Stimulated activated CD4-positive, alpha-beta T cell treated with anti-CD3 and anti-CD28 coated beads, TNF-alpha, amount 100 ng/mL, for 24 hours (primary cell): ENCODE measurements around the gene LMF2.
A peak's percentile ranks its signal among the peaks of the same experiment; 100 is the strongest.
"Not testable (repeated sequence)": the region's sequence is repeated elsewhere in the genome, so short reads cannot be mapped to it uniquely, and the experiment has no call there.

ENCODE experiments used
- DNase-seq, 3 experiments: peaks; one replicate each; pipeline ENCODE4 v3.0.0-alpha.2; 2020; ENCODE audit warnings: low read depth in 3 of 3

Gene LMF2

DNA sequence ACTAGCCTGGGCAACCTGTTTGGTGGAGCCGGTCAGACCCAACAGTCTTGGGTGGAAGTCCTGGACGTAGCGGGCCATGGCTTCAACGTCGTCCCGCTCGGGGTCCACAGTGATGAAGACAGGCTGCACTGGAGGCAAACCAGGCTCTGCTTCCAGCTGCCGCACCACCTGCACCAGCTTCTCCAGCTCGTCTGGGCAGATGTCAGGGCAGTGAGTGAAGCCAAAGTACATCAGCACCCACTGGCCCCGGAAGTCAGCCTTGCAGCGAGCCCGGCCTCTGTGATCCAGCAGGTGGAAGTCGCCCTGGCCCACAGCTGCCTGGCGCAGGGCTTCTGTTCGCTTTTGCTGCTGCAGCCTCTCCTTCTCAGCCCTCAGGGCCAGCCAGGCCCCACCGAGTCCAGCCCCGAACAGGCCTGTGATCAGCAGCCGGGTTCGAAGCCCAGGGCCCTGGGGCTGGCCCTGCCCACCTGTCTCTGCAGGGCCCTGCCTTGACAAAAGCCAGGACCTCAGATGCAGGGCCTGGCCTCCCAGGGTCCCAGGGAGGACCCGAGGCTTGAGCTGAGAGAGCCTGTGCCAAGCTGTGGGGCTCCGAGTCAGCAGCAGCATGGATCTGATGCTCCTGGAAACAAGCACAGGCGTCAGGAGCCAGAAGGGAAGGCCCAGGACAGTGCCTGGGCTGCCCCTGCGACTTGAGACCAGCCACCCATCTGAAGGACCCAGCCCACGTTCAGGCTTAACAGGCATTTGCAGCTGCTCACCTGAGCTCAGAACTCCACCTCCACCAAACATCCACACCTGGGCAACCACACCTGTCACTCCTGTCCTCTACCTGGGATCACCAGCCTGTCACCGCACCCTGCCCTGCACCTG is 16.5 kb upstream of the LMF2 start:
- no peak for DNase-seq

DNA sequence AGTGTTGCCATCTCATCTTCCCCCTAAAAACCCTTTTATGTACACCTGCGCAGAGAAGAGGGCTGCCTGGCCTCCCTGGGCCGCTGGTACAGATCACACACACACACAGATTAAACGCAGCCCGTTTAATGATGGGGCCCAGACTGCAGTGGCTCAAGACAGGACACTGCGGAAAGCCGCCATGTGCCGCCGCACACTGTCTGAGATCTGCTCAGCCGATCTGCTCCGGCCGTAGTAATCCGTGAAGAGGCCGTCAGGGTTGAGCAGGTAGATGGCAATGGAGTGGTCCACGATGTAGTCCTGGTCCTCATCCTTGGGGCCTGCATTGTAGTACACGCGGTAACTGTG is 15.9 kb upstream of the LMF2 start:
- DNase-seq = no peak

DNA sequence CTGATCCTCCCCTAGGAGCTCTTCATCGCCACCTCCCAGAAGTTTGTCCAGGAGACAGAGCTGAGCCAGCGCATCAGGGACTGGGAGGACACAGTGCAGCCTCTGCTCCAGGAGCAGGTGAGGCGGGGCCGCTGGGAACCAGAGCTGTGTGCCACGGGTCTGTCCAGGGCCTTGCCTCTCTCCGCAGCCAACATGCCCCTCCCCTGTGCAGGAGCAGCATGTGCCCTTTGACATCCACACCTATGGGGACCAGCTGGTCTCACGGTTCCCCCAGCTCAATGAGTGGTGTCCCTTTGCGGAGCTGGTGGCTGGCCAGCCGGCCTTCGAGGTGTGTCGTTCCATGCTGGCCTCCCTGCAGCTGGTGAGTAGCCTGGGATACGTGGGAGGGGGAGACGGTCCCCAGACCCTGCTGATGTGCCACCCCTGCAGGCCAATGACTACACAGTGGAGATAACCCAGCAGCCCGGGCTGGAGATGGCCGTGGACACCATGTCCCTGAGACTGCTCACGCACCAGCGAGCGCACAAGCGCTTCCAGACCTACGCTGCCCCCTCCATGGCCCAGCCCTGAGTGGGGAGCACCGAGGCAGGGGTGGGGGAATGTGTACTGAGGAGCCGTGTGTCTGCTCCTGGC is 15.4 kb upstream of the LMF2 start:
- no peak for DNase-seq

DNA sequence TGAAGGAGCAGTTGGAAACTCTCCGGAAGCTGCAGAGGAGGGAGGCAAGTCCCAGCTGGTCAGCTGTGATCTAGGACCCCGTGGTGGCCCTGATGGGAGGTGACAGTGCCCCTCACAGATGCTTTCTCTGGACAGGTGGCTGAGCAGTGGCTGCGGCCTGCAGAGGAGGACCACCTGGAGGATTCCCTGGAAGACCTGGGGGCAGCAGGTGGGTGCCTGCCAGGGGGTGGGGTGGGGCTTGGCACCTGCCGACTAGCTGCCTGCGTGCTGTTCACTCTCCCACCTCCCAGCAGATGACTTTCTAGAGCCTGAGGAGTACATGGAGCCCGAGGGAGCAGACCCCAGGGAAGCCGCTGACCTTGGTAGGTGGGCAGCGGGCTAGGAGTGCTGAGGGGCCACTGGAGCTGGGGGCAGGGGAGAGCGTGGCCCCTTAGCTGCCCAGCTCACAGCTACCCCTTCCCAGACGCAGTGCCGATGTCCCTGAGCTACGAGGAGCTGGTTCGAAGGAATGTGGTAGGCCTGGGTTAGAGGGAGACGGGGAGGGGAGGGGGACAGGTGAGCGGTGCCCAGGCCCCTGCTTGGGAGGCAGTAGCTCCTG is 14.8 kb upstream of the LMF2 start:
- DNase-seq = no peak

DNA sequence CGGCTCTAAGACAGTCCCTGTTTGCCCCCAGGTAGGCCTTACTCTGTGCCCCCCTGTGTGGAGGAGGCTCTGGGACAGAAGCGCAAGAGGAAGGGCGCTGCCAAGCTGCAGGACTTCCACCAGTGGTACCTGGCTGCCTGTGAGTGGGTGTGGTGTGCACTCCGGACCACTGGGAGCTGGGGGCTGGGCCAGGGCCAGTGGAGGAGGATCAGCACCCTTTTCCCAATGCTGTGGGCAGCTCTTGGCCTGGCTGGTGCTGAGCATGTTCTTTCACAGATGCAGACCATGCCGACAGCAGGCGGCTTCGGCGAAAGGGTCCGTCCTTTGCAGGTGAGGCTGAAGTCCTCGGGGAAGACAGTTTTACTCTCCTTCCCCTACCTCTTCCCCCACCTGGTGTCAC is 14.2 kb upstream of the LMF2 start:
- no peak for DNase-seq

DNA sequence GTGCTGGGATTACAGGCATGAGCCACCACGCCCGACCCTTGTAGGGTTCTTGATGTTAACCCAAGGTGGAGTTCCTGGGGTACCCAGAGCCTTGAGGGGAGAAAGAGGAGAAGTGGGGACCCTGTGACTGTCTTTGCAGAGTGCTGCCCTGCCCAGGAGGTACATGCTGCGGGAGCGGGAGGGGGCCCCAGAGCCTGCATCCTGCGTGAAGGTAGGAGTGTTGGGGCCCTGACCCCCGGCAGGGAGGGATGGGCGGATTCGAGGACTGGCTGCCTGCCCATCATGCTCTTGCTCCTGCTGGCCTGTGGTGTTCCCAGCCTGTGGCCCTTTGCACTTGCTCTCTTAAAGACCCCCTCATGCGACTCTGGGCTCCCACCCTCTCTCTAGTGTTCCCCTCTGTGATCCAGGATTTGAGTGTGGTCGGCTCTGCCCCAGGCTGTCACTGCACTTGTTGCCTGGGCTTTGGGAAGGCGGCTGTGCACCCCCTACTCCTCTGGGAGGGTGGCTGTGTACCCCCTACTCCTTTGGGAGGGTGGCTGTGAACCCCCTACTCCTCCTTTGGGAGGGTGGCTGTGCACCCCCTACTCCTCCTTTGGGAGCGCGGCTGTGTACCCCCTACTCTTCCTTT is 13.4 kb upstream of the LMF2 start:
- no peak for DNase-seq

DNA sequence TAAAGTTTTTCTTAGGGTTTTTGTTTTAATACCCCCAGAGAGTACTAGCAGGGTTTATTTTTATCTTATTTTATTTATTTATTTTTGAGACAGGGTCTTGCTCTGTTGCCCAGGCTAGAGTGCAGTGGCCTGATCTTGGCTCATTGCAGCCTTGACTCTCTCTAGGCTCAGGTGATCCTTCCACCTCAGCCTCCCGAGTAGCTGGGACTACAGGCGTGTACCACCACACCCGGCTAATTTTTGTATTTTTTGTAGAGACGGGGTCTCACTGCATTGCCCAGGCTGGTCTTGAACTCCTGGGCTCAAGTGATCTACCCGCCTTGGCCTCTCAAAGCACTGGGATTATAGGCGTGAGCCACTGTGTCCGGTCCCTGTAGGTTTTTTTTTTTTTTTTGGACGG is 12.7 kb upstream of the LMF2 start:
- not testable (repeated sequence) for DNase-seq

DNA sequence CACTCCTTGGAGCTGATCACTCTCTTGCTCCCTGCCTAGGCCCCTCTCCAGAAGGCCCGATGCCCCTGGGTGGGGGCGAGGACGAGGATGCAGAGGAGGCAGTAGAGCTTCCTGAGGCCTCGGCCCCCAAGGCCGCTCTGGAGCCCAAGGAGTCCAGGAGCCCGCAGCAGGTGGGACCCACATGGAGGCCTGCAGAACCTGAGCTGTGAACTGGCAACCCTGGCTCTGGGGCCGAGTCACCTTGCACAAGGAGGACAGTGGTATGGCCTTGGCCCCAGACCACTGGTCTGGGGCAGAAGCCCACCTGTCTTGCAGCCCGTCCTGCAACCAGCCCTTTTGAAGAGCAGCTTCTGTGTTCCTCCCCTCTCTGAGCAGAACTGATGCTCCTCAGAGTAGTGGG is 11.6 kb upstream of the LMF2 start:
- no peak for DNase-seq

DNA sequence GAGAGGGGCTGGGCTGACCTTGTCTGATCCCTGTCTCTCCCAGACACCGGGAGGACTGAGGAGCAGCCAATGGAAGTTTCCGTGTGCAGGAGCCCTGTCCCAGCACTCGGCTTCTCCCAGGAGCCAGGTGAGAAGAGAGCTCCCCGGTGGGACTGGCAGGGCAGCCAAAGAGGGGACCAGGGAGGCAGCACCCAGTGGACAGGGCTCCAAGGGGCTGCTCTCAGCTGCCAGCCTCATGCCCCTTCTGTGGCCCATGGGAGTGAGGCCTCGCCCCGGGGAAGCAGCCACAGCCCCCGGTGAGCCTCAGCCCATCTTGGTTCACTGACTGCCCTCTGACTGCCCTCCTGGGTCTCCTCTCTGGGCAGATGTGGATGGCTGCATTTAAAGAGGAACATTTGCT is 11.1 kb upstream of the LMF2 start:
- no peak for DNase-seq

DNA sequence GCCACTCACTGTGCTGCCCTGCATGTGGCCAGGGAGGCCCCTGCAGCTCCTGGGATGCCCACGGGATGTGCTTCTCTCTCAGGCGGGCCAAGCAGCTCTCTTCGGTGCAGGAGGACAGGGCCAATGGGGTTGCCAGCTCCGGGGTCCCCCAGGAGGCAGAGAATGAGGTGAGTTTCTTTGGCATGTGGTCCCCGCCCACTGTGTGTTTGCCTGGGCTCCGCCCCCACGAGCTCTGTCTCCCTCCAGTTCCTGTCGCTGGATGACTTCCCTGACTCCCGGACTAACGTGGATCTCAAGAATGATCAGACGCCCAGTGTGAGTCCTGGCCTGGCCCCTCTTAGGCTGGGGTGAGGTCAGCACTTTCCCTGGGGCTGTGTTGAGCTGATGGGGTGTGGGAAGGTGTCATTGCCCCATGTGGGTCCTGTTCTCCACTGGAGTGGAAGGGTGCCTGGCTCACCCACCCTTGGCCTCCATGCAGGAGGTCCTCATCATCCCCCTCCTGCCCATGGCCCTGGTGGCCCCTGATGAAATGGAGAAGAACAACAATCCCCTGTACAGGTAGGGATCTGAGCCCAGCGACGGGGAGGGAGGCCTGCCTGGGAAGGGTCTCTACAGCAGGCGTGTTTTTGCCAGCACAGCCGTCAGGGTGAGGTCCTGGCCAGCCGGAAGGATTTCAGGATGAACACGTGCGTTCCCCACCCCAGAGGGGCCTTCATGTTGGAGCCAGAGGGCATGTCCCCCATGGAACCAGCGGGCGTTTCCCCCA is 10.2 kb upstream of the LMF2 start:
- no peak for DNase-seq

DNA sequence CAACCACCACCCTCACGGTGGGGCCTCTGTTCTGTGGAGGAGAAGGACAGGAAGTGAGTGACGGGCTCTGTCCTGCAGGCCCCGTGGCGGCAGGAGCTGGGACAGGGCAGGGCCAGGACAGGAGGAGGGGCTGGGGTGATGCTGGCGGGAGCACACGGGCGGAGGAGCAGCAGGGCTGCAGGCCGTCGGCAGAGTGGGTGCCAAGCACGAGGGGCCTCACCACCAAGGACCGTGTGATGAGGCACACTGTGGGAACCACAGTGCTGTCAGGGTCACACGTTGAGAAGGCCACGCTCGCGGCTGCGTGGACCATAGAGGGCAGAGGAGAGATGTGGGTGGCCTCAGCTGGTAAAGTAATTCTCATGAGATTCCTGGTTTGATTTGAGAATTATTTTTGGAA is 9.4 kb upstream of the LMF2 start:
- no peak for DNase-seq

DNA sequence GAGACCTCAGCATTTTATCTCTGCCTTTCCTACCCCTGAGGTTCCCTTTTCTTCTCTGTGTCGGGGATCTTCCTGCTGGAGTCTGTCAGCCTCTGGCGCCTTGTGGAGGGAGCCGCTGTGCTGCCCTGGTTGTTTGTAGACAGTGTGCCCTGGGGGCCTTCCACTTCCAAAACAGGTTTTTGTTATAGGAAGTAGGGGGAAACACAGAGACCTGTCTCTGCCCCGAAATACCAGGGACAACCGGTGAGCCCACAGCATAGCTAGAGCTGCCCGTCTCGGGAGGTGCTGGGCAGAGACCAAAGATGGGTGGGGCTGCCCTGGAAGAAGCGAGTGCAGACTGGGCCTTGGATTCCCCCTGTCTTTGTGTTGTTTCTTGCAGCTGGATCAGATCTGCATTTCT is 8.6 kb upstream of the LMF2 start:
- DNase-seq = no peak

DNA sequence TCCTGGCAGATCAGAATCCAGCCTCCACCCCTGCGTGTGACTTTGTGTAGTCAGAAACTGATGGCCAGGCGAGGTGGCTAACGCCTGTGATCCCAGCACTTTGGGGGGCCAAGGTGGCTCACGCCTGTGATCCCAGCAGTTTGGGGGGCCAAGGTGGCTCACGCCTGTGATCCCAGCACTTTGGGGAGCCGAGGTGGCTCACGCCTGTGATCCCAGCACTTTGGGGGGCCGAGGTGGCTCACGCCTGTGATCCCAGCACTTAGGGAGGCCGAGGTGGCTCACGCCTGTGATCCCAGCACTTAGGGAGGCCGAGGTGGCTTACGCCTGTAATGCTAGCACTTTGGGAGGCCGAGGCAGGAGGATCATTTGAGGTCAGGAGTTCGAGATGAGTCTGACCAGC is 5.7 kb upstream of the LMF2 start:
- no peak for DNase-seq

DNA sequence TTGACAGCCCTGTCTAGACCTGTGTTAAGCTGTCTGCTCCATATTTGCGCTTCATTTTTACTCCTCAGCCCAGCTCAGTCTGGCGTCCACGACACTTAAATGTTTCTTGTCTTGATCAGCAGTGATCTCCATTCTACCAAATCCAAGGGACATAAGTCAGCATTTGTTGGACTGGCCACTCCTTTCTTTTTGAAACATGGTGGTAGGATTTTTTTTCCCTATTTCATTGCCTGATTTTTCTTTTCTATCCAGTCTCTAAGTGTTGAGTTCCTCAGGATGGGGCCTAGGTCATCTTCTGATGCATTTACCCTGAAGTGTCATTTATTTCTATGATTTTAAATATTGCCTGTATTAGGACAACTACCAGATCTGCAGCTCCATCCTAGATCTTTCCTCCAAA is 1.4 kb upstream of the LMF2 start:
- DNase-seq = no peak

DNA sequence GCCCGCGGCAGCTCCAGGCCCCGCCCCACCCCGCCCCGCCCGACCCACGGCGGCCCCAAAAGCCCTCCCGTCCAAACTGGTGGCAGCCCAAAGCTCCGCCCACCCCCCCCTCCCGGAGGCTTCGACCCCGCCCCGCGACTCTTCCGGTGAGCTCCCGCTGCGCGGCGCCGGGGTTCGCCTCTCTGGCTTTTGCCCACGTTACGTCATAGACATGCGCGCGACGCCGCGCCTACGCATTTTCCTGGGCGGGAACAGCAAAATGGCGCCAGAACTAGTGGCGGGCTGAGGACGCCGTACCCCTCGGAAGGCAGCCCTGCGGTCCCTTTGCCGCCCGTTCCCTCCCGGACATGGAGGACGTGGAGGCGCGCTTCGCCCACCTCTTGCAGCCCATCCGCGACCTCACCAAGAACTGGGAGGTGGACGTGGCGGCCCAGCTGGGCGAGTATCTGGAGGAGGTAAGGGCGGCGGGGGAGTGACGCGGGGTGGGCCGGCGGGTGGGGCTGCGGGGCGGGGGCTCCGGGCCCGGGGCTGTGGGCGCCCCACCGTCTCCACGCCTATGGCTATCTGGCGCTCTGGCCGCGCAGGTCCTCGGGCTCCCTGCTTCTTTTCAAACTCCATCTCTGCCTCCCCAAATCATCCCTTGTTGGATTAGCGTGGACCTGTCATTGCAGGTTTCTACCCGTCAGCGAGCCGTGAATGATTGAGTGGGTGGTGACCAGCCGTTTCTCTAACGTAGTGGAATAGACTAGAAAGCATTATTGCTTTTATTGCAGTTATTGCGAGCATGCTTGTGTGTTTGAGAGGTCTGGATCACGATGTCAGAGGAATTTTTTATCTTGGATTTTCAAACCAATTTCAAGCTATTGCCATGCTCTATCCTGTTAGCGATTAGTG is 736 bp upstream of the LMF2 start, which contains the start of gene NCAPH2:
Gene NCAPH2 (plus strand): TSS at position 234 of the 894 bp plus-strand sequence. CDS start 114 bp downstream, at position 348.
- DNase-seq = peak; percentile 97 to 99 (median 97)

DNA sequence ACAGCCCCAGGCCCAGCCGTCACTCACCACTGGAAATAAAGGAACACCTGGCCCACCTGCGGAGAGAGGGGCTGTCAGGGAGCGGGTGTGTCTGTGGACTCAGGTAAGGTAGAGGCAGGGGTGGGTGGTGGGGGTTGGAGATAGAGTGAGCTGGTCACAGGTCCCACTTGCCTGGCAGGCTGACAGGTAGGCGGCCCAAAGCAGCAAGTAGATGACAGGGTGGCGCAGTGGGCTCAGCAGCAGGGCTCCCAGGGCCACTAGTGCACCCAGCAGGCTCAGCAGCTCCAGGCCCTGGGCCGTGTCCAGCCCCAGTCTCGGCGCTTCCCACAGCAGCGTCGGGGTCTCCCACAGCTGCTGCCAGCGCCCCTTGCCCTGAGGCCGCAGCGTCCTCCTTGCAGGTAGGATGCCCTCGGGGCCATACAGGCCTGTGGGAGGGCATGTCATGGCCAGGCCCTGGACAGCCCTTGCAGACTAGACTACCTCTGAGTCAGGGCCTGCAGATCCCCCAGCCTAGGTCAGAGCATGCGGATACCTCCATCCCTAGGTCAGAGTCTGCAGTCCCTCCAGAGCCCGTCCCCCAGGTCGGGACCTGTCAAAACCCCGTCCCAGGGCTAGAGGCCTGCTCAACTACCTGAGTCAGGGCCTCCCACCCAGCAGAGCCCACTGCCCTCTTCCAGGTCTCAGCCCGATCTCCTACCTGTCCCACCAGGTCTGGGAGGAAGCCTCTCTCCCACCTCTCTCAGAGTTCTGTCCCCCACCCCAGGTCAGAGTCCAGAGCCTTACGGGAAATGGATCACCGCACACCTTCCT is 686 bp downstream of the LMF2 start:
- DNase-seq = no peak

DNA sequence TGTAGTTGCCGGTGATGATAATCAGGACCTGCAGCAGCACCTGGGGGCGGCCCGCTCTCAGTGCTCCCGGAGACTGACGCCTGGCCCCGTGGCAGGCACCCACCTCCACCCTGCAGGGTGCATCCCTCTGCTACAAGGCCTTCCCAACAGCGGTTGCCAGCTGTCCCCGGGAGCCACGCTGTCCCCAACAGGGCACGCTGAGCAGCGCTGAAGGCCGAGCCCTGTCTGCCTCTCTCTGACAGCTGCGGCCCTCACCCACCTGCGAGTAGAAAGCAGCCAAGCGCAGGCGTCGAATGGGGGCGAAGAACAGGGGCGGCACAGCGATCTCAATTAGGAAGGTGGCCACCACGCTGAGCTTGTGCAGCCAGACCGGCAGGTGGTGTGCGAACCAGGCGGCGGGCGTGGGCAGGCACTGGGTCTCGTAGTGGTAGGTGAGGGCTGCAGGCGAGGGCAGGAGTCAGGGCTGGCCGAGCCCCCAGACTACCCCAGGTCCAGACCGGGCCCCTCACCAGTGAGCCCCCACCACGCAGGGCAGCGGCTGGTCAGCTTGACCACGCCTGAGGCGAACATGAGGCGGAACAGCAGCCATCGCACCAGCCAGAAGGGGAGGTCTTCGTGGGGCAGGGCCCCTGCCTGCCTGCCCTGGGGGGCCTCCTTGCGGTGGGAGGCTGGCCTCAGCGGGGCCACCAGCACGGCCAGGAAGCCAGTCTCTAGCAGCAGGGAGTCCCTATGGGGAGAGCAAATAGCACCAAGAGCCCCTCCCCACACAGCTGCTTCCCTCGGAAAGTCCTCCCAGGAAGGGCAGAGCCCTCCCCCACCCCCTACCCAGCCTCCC is 1.5 kb downstream of the LMF2 start:
- DNase-seq = no peak

DNA sequence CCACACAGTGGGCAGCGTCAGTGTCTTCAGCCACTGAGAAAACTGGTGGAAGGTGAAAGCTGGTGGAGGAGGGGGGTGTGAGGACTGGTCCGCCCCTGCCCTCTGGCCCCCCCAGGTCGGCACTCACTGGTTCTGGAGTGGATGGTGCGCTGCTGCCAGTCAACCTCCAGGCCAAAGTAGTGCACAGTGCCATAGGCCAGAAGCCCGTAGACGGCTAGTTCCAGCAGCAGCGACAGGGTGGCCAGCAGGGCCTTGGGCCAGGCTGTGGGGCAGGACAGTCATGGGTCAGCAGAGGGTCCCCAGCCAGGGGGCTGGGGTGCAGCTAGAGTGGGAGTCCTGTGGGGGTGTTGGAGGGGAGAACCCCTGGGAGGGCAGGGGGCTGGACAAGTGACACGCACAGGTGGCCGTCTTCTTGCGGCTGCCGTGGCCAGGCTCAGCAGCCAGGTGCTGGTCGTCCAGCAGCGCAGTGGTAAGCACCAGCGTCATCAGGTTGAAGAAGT is 2.2 kb downstream of the LMF2 start:
- DNase-seq = no peak
